ENCODE results near the gene TMEM266.

TMEM266 gene

GRCh38 chr15:76245072-76245610, 185.4 kb downstream of the TMEM266 start:
- no peak for DNase-seq (ENCODE audit: low read depth)

GRCh38 chr15:76251717-76252116, 191.9 kb downstream of the TMEM266 start:
- no peak for DNase-seq (ENCODE audit: low read depth)

GRCh38 chr15:76252249-76252648, 192.5 kb downstream of the TMEM266 start:
- no peak for DNase-seq (ENCODE audit: low read depth)

- DNase-seq (ENCODE audit: low read depth): no peak
Observed at GRCh38 chr15:76253691-76254473, 194.1 kb downstream of the TMEM266 start.
